Measurements from ENCODE around the gene NANS. TPM values are rescaled to one million over a fixed set of nuclear protein-coding genes. Genes with fewer than 3 reads are reported as not detected.
A peak's percentile ranks its signal among the peaks of the same experiment; 100 is the strongest.
"Not testable (repeated sequence)": the region's sequence is repeated elsewhere in the genome, so short reads cannot be mapped to it uniquely, and the experiment has no call there.

NANS gene
- total RNA-seq, 2 donors from 2014 or later: 41.2 to 72.9 TPM

DNA sequence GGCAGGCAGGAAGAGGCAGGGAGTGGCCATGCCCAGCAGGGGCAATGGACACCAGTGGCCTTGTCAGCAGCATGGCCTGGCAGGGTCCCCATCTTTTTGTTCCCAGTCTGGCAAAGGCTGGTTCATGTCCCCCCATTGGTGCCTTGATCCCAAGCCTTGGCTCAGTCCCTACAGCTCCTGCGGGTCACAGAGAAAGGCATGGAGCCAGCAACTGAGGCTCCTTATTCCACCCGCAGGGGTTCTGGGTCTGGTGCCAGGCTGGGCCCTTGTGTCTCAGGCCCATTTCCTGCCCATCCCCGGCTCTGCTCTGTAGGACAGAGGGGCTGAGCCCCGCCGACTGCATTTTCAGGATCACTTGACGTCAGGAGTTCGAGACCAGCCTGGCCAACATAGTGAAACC is 48.5 kb downstream of the NANS start:
- no peak for DNase-seq (ENCODE audit: low spot score)
- H3K9me3 Mint-ChIP-seq: no peaks in the 10 kb centered on the region
- peaks cover 66 to 71% of the 10 kb centered on the region in 2 donors for H3K4me1 Mint-ChIP-seq (ENCODE audit: low read depth in 2 of 2)

DNA sequence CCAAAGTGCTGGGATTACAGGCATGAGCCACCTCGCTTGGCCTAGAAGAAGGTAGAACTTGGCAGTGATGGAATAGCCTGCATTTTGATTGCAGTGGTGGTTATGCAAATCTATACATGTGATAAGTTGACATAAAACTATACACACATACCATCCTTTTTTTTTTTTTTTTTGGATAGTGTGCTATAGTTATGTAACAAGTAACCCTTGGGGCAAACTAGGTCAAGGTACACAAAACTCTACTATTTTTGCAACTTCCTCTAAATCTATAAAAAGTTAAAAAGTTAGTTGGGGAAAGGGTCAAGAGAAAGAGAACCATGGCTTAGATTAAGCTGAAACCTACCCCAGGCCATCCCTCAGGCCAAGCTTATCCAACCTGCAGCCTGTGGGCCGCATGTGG is 51.4 kb downstream of the NANS start:
- no peaks in the 10 kb centered on the region for H3K27me3 Mint-ChIP-seq
- H3K27ac Mint-ChIP-seq: peak overlapping the region; percentile 81 to 89
- peak overlapping the region; percentile 68 for H3K4me3 Mint-ChIP-seq
- ATAC-seq: peak in 1 of 2 donors; percentile 33
- H3K4me1 Mint-ChIP-seq (ENCODE audit: low read depth in 2 of 2): peaks cover 59 to 60% of the 10 kb centered on the region in 2 donors
- H3K9me3 Mint-ChIP-seq: no peaks in the 10 kb centered on the region
- peaks cover 17% of the 10 kb centered on the region for H3K36me3 Mint-ChIP-seq
- no peak for DNase-seq (ENCODE audit: low spot score)

More for the DNA sequence above, 48.5 kb downstream of the NANS start:
- Mint-ChIP-seq H3K27ac (peak overlapping the region; percentile 89 to 94), H3K27me3 (no peaks in the 10 kb centered on the region), H3K36me3 (peaks cover 10% of the 10 kb centered on the region), H3K4me3 (peak overlapping the region; percentile 69)
- no peak for ATAC-seq

DNA sequence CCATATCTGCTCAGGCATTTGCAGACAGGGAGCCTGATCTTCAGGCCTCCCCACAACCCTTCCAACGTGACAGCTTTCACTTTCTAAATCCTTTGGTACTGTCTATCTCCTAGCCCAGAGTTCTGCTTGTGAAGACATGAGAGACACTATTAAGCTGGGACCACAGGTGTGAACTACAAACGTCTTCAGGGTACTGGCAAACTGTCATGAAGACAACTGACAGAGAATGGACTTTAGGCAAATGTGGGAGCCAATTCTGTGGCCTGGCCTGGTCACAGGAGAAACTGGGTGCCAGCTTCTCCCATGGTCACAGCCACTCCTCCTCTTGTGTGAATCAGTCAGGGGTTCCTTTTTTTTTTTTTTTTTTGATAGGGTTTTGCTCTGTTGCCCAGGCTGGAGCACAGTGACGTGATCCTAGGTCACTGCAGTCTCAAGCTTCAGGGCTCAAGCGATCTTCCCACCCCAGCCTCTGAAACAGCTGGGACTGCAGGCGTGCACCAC is 52.0 kb downstream of the NANS start:
- H3K4me1 Mint-ChIP-seq (ENCODE audit: low read depth in 2 of 2): peaks cover 59 to 60% of the 10 kb centered on the region in 2 donors
- H3K27me3 Mint-ChIP-seq: no peaks in the 10 kb centered on the region
- H3K9me3 Mint-ChIP-seq: no peaks in the 10 kb centered on the region
- peaks cover 17% of the 10 kb centered on the region for H3K36me3 Mint-ChIP-seq
- DNase-seq (ENCODE audit: low spot score): no peak
- peak; percentile 87 to 90 for ATAC-seq
- peak overlapping the region; percentile 81 to 89 for H3K27ac Mint-ChIP-seq
- H3K4me3 Mint-ChIP-seq: peak overlapping the region; percentile 68

DNA sequence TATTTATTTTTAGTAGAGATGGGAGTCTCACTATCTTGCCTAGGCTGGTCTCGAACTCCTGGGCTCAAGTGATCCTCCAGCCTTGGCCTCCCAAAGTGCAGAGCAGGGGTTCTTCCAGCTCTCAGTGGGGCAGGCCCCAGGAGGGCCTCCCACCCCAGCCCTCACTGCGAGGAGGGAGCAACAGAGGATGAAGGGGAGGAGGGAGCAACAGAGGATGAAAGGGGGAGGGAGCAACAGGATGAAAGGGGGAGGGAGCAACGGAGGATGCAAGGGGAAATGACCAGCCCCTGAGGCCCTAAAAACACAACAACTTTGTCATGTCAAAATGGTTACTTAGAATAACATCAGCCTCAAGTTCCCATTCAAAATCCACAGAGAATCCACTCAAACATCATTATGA is 52.5 kb downstream of the NANS start:
- H3K4me1 Mint-ChIP-seq (ENCODE audit: low read depth in 2 of 2): peaks cover 55 to 56% of the 10 kb centered on the region in 2 donors
- peaks cover 17% of the 10 kb centered on the region for H3K36me3 Mint-ChIP-seq
- DNase-seq (ENCODE audit: low spot score) (no peak), ATAC-seq (no peak)
- H3K4me3 Mint-ChIP-seq: peak overlapping the region; percentile 68
- no peaks in the 10 kb centered on the region for H3K9me3 Mint-ChIP-seq
- no peaks in the 10 kb centered on the region for H3K27me3 Mint-ChIP-seq
- peak overlapping the region; percentile 81 to 89 for H3K27ac Mint-ChIP-seq

DNA sequence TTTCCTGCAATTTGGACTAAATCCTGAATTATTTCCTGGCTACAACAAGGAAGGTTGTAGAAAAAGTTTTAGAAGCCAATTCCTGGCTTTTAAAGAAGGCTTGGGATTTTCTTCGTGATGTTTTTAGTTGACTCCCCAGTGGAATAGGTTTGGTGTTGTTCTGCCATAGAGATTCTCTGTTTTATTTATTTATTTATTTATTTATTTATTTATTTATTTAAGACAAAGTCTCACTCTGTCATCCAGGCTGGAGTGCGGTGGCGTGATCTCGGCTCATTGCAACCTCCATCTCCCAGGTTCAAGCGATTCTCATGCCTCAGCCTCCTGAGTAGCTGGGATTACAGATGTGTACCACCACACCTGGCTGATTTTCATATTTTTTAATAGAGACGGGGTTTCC is 60.6 kb downstream of the NANS start:
- H3K27me3 Mint-ChIP-seq; H3K4me3 Mint-ChIP-seq; H3K9me3 Mint-ChIP-seq; ATAC-seq; H3K36me3 Mint-ChIP-seq; DNase-seq (ENCODE audit: low spot score): not testable (repeated sequence)
- H3K27ac Mint-ChIP-seq: peak overlapping the region; percentile 83 to 91
- H3K4me1 Mint-ChIP-seq (ENCODE audit: low read depth in 2 of 2): peaks cover 27 to 34% of the 10 kb centered on the region in 2 donors

DNA sequence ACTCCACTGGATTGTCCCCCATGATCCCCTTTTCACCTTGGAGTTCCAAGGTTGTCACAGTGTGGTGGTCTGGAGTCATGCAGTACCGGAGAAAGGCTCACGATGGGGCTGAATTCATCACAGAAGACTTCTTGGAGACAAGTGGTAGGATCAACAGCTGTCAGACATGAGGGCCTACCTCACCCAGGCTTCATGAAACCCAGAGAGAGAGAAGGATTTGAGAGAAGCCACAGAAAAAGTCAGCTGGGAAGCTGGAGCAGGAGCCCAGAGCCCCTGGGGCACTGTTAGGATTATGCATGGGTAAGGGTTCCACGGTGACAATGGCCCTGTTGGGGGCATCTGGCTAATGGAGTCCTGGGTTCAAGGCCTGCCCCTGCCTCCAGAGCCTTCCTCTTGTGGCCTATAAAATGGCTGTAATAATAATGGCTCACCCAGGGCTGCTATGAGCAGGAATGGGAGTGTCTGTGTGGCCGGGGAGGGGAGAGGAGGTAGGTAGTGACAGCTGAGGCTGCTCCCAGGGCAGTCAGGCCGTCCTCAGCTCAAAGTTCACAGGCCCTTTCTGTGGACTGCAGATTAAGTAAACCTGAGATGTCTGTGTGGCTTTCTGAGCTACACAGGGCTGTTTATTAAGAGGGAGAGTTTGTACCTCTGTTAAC is 61.6 kb downstream of the NANS start:
- Mint-ChIP-seq H3K27me3 (no peaks in the 10 kb centered on the region), H3K4me3 (peak overlapping the region; percentile 89), H3K36me3 (no peaks in the 10 kb centered on the region), H3K9me3 (no peaks in the 10 kb centered on the region), H3K27ac (peak overlapping the region; percentile 83 to 91), H3K4me1 (ENCODE audit: low read depth in 2 of 2) (peaks cover 24 to 32% of the 10 kb centered on the region in 2 donors)
- ATAC-seq (peak; percentile 62 to 67), DNase-seq (ENCODE audit: low spot score) (no peak)

DNA sequence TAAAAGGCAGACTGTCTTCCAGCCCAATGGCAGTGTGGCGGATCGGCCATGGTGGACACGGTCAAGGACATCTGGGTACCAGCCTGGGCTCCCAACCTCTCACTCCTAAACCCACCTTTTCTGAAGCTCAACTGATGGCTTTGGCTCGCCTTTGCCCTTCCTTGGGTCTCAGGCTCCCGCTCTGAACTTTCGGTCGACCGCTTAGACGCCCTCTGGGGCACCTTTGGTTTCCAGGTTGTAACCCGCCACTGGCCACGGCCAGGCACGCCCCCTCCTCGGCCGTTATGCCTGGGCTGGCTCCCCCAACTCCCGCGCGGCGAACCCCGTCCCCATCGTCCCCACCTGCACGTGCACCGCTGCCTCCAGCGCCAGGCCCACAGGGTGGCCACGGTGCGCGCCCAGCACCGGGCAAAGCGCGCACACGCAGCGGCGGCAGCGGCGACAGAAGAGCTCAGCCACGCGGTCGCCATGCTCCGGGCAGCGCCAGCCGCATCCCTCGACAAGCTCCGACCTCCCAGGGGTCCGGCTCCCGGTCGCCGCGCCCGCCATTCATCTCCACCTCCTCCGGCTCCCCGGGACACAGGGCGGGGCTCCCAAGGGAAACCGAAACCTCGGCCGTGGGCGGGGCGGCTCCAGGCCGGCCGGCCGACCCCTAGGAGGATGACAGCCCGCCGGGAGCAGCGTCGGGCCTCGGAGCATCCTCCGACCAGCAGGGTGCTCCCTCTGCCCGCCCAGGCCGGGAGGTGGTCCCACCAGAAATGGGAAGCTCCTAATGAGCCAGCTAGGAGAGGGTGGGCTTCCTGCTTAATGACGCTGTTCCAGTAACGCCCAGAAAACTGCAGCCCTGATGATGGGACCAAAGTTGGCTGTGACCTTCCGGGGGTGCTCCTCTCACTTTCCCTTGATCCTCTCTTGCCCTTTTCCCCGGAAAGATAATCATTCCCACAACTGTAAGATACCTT is 62.4 kb downstream of the NANS start, which contains the start of gene TRIM14:
TSS of gene TRIM14 (minus strand) at position 583 of the 962 bp plus-strand sequence. CDS start at position 549, 34 bp downstream.
- Mint-ChIP-seq H3K27ac (peak within 1 kb of the TSS; percentile 83 to 91), H3K4me1 (ENCODE audit: low read depth in 2 of 2) (peaks cover 24 to 32% of the 10 kb centered on the region in 2 donors), H3K9me3 (no peaks in the 10 kb centered on the region), H3K4me3 (peak within 1 kb of the TSS; percentile 89), H3K27me3 (no peaks in the 10 kb centered on the region), H3K36me3 (no peaks in the 10 kb centered on the region)
- DNase-seq (ENCODE audit: low spot score): peak; percentile 82
- ATAC-seq: peak; percentile 88 to 93

DNA sequence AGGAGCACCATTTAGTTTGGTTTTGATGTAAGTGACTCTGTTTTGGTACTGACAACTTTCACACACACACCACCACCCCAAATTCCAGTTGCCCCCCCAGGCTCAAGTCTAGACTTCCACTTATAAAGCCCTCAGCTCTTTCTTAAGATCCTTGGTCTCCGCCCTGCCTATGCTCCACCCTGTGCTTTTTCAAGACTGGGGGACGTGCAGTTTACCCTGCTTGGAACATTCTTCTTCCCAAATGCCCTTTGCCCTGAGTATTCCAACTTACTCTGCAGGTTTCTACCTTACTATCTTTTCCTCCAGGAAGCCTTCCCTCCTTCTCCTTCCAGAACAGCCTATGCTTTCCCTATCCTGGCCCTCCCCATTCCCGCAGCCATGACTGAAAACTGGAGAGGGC is 63.9 kb downstream of the NANS start:
- DNase-seq (ENCODE audit: low spot score): no peak
- ATAC-seq: no peak
- Mint-ChIP-seq H3K36me3 (no peaks in the 10 kb centered on the region), H3K27me3 (no peaks in the 10 kb centered on the region), H3K27ac (peak overlapping the region; percentile 83 to 91), H3K4me3 (peak overlapping the region; percentile 59), H3K4me1 (ENCODE audit: low read depth in 2 of 2) (peaks cover 24 to 32% of the 10 kb centered on the region in 2 donors), H3K9me3 (no peaks in the 10 kb centered on the region)

DNA sequence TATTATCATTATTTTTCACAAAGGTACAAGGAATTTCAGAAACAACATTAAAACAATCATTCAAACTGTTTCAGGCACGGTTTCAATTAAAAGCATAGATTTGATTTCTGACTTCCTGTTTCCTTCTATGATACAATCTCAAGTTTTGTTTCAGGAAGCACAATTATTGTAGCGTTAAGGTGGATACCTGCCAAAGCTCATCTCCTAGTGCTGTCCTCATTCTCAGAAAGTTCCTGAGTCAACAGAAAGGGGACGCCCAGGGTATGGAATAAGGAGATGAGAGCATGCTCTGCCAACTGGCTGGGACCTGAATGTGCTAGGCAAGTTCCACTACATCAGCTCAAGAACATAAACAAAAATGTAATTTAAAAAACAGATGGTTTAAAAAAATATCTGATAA is 64.5 kb downstream of the NANS start:
- Mint-ChIP-seq H3K4me3 (peak overlapping the region; percentile 59), H3K27ac (peak overlapping the region; percentile 83 to 91), H3K9me3 (no peaks in the 10 kb centered on the region), H3K4me1 (ENCODE audit: low read depth in 2 of 2) (peaks cover 24 to 32% of the 10 kb centered on the region in 2 donors), H3K27me3 (no peaks in the 10 kb centered on the region), H3K36me3 (no peaks in the 10 kb centered on the region)
- no peak for DNase-seq (ENCODE audit: low spot score)
- ATAC-seq: no peak

DNA sequence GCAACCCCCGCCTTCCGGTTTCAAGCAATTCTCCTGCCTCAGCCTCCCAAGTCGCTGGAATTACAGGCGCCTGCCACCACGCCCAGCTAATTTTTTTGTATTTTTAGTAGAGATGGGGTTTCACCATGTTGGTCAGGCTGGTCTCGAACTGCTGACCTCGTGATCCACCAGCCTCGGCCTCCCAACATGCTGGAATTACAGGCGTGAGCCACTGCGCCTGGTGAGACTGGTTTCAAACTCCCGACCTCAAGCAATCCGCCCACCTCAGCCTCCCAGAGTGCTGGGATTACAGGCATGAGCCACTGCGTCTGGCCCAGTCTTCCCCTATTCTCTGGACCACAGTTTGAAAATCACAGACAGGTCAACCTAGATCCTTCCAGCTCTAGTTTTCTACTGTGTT is 67.6 kb downstream of the NANS start:
- DNase-seq (ENCODE audit: low spot score); H3K9me3 Mint-ChIP-seq; H3K27ac Mint-ChIP-seq; H3K36me3 Mint-ChIP-seq; H3K4me3 Mint-ChIP-seq; ATAC-seq; H3K27me3 Mint-ChIP-seq: not testable (repeated sequence)
- H3K4me1 Mint-ChIP-seq (ENCODE audit: low read depth in 2 of 2): peaks cover 13 to 17% of the 10 kb centered on the region in 2 donors

DNA sequence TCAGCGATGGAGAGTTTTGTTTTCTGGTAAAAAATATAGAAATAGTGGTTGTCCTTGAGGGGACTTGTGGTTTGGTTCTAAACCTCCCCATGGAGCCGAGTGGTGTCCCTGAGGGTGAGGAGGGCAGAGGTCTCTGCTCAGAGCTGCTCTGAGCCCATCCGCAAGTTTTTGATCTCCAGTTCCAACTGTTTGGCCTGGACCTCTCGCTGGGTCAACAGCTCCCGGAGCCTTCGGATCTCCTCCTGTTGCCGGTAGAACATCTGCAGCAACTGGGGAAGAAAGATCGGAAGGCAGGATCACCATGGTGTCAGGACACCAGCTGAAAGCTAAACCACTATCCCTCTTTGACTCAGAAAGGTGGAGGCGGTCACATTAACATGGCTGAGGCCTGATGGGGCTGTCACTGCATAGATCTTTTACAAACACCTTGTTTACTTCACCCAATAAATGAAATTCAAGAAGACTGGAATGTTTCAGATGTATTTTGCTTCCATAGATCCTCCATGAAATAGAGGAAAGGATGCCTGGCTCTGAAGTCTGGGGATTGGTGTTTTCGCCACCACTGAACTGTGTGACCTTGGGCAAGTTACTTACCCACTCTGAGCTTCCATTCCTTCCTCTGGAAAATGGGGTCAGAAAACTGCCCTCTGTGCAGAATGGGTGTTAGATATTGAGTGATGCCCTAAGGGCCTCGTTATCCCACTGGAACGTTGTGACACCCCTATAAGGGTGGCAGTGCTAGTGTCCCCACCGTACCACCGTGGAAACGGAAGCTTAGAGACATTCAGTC is 68.3 kb downstream of the NANS start:
- ATAC-seq (no peak), DNase-seq (ENCODE audit: low spot score) (no peak)
- H3K4me3 Mint-ChIP-seq: no peak overlapping the region
- H3K27me3 Mint-ChIP-seq: no peaks in the 10 kb centered on the region
- H3K36me3 Mint-ChIP-seq: no peaks in the 10 kb centered on the region
- no peaks in the 10 kb centered on the region for H3K9me3 Mint-ChIP-seq
- H3K4me1 Mint-ChIP-seq (ENCODE audit: low read depth in 2 of 2): peaks cover 14 to 18% of the 10 kb centered on the region in 2 donors
- no peak overlapping the region for H3K27ac Mint-ChIP-seq

DNA sequence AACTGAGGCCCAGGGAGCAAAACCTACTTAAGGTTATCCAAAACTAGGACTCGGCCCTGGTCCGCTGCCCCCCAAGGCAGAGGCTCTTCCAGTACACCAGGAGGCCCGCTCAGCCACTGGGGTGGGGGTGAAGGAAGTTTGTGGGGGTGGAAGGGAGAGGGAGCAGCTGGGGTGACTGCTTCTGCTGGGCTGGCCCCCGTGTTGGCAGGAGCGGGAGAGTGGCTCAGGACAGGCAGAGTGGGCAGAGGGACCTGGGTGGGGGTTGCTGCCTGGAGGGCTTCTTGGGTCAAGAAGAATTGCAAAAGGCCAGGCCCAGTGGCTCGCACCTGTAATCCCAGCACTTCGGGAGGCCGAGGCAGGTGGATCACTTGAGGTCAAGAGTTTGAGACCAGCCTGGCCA is 70.7 kb downstream of the NANS start:
- peaks cover 6 to 7% of the 10 kb centered on the region in 2 donors for H3K4me1 Mint-ChIP-seq (ENCODE audit: low read depth in 2 of 2)
- H3K9me3 Mint-ChIP-seq: no peaks in the 10 kb centered on the region
- DNase-seq (ENCODE audit: low spot score) (no peak), ATAC-seq (no peak)
- H3K36me3 Mint-ChIP-seq: no peaks in the 10 kb centered on the region
- H3K27me3 Mint-ChIP-seq: no peaks in the 10 kb centered on the region
- no peak overlapping the region for H3K27ac Mint-ChIP-seq
- H3K4me3 Mint-ChIP-seq: no peak overlapping the region

DNA sequence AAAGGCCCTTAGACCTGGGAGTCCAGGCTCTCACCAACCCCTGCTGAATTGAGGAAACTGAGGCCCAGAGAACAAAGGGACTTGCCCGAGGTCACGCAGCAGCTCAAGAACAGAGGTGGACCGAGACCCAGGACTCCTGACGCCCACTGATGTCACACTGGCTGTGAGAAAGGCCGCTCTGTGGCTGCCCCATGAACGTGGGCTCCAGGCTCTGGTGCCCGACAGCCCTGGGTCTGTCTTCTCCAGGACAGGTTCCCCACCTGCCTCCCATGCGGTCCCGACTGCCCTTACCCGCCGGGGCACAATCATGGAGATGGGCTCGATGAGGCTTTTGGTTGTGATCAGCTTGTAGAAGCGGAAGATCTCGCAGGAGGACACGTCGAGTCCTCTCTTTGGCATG is 71.8 kb downstream of the NANS start:
- Mint-ChIP-seq H3K9me3 (no peaks in the 10 kb centered on the region), H3K27me3 (no peaks in the 10 kb centered on the region), H3K27ac (no peak overlapping the region), H3K4me1 (ENCODE audit: low read depth in 2 of 2) (peaks cover 6 to 7% of the 10 kb centered on the region in 2 donors), H3K4me3 (no peak overlapping the region), H3K36me3 (no peaks in the 10 kb centered on the region)
- no peak for DNase-seq (ENCODE audit: low spot score)
- no peak for ATAC-seq

Measured in natural killer cell treated with Interleukin-12 subunit alpha and Interleukin-12 subunit beta and Interleukin-15 and Interleukin-18, amount 100 ng/mL, for 72 hours (primary cell).